ENCODE measurements around the gene ADO. TPM values are rescaled to one million over a fixed set of nuclear protein-coding genes. Genes with fewer than 3 reads are reported as not detected.

ADO gene
- total and polyA plus RNA-seq, 10 of the 15 experiments (the other 5 are each of a cell fraction or from before 2014, with no cell fraction given) = 4.3 to 44.6 (median 18.7) TPM

- no peaks in the 10 kb centered on the region for H3K79me2 ChIP-seq (ENCODE audit: control insufficient read depth, insufficient read depth, low read length)
- CTCF ChIA-PET = interaction anchor here (1.0 to 1.5 kb wide), 5 partner anchors 9 to 307 kb away, joined by 3 to 10 read pairs (median 4); partner anchors contain the start of gene EGR2
- RAD21 ChIA-PET (ENCODE audit: unreplicated experiment) = interaction anchor here (1.2 to 4.7 kb wide), 3 partner anchors 33 to 61 kb away, joined by 3 to 33 read pairs (median 4); partner anchors contain the start of gene EGR2
- no peak overlapping the region for H2AFZ ChIP-seq (ENCODE audit: control insufficient read depth, low read depth, low read length)
- H3K4me1 ChIP-seq (ENCODE audit: control insufficient read depth, insufficient read depth, low read length) = peaks cover 37% of the 10 kb centered on the region
- H3K9me3 ChIP-seq (replicated peaks; ENCODE audit: control insufficient read depth, insufficient read depth, low read length) = peaks cover 9% of the 10 kb centered on the region
- peak overlapping the region; percentile 53 for H3K4me2 ChIP-seq (ENCODE audit: control insufficient read depth, insufficient read depth)
- no peaks in the 10 kb centered on the region for H4K20me1 ChIP-seq (ENCODE audit: control insufficient read depth, insufficient read depth)
- H3K36me3 ChIP-seq (ENCODE audit: control insufficient read depth in 2 of 2, insufficient read depth in 2 of 2, low read length in 1 of 2) = no peaks in the 10 kb centered on the region
- in situ Hi-C loops (cut with MboI) (no loop called here), intact Hi-C loops (cut with micrococcal nuclease; ENCODE audit: unreplicated experiment) (loop anchor here (5.0 to 10.0 kb wide), 2 partner anchors 142 to 304 kb away; no protein-coding TSS in a partner anchor)
- no peak overlapping the region for H3K9ac ChIP-seq (ENCODE audit: control insufficient read depth, insufficient read depth, low read length)
- DNase-seq (ENCODE audit: low read depth, low spot score) (no peak), ATAC-seq (peak; percentile 4; the same call in 2 of the 3 replicates), FAIRE-seq (no peak)
- no TSS peak for BruUV-seq (replicated peaks)
- no peak overlapping the region for H3K4me3 ChIP-seq
- WGBS (ENCODE audit: insufficient coverage, insufficient replicate concordance, low lambda C conversion rate, missing lambda C conversion rate) = 14% methylated on average over 3 of the region's 3 CpGs
- H3K27me3 ChIP-seq (replicated peaks in 1 of 2; ENCODE audit: control insufficient read depth in 2 of 2, insufficient read depth in 2 of 2, low read length in 1 of 2) = no peaks in the 10 kb centered on the region
- SMC1A ChIA-PET (ENCODE audit: uncharacterized antibody, unreplicated experiment) = interaction anchor here (0.6 to 4.6 kb wide), 7 partner anchors 8 to 307 kb away, joined by 3 to 22 read pairs (median 4); no protein-coding TSS in a partner anchor
- H3K27ac ChIP-seq (ENCODE audit: control insufficient read depth, insufficient read depth) = 0 out of 2 replicates have a peak overlapping the region, but pooled peaks have one; percentile 15
- POLR2A ChIA-PET = no interaction called here
- TF ChIP-seq POU2F2 (IDR thresholded peaks at IDR 0.05; ENCODE audit: borderline replicate concordance, low read depth, low read length) (no peak), FOXM1 (IDR thresholded peaks at IDR 0.05; ENCODE audit: low read depth, low read length) (0 out of 2 replicates have a peak, but pooled peaks have one; percentile 49), IKZF1 (conservative IDR thresholded peaks at IDR 0.05) (peak; percentile 60), SRF (IDR thresholded peaks at IDR 0.05; ENCODE audit: low read depth in 2 of 2, low read length in 2 of 2) (no peak), EED (IDR thresholded peaks at IDR 0.05; ENCODE audit: low read depth) (0 out of 2 replicates have a peak, but pooled peaks have one; percentile 41), SKIL (IDR thresholded peaks at IDR 0.05; ENCODE audit: low read depth, poor library complexity, severe bottlenecking) (peak; percentile 52), SPI1 (IDR thresholded peaks at IDR 0.05; ENCODE audit: borderline replicate concordance, insufficient read depth, low read depth, low read length) (peak; percentile 44; the same call in 1 of the 2 replicates), MEF2B (IDR thresholded peaks at IDR 0.05; ENCODE audit: partially characterized antibody, poor library complexity, severe bottlenecking) (peak; percentile 16), RUNX3 (IDR thresholded peaks at IDR 0.05; ENCODE audit: low read length) (peak; percentile 67), IKZF2 (IDR thresholded peaks at IDR 0.05) (peak; percentile 64 to 73), MYB (IDR thresholded peaks at IDR 0.05; ENCODE audit: borderline replicate concordance, low read depth, low read length) (no peak), JUNB (IDR thresholded peaks at IDR 0.05) (peak; percentile 54), ASH2L (IDR thresholded peaks at IDR 0.05; ENCODE audit: borderline replicate concordance, low read depth) (no peak), NR2C1 (IDR thresholded peaks at IDR 0.05) (no peak), ZNF274 (IDR thresholded peaks at IDR 0.05; ENCODE audit: insufficient read depth, insufficient read length) (no peak), MEF2A (IDR thresholded peaks at IDR 0.05; ENCODE audit: insufficient read depth, low read depth, low read length) (peak; percentile 79), ZNF217 (IDR thresholded peaks at IDR 0.05) (no peak)
- TF ChIP-seq, protein P1, sequence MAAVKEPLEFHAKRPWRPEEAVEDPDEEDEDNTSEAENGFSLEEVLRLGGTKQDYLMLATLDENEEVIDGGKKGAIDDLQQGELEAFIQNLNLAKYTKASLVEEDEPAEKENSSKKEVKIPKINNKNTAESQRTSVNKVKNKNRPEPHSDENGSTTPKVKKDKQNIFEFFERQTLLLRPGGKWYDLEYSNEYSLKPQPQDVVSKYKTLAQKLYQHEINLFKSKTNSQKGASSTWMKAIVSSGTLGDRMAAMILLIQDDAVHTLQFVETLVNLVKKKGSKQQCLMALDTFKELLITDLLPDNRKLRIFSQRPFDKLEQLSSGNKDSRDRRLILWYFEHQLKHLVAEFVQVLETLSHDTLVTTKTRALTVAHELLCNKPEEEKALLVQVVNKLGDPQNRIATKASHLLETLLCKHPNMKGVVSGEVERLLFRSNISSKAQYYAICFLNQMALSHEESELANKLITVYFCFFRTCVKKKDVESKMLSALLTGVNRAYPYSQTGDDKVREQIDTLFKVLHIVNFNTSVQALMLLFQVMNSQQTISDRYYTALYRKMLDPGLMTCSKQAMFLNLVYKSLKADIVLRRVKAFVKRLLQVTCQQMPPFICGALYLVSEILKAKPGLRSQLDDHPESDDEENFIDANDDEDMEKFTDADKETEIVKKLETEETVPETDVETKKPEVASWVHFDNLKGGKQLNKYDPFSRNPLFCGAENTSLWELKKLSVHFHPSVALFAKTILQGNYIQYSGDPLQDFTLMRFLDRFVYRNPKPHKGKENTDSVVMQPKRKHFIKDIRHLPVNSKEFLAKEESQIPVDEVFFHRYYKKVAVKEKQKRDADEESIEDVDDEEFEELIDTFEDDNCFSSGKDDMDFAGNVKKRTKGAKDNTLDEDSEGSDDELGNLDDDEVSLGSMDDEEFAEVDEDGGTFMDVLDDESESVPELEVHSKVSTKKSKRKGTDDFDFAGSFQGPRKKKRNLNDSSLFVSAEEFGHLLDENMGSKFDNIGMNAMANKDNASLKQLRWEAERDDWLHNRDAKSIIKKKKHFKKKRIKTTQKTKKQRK (IDR thresholded peaks at IDR 0.05; ENCODE audit: low read depth, low read length) = no peak
These were observed 46.1 kb downstream of the ADO start for GRCh38 chr10:62850646-62851045.
